DMS53 treated with DMSO at 0.1 percent for 48 hours (cell line): Measurements from ENCODE around the gene CFAP61.
A peak's percentile ranks its signal among the peaks of the same experiment; 100 is the strongest.
"Not testable (repeated sequence)": the region's sequence is repeated elsewhere in the genome, so short reads cannot be mapped to it uniquely, and the experiment has no call there.

Source experiments
- DNase-seq: peaks from one replicate; lab custom pipeline; 2025; ENCODE audit not compliant: unreplicated experiment; lab: John Stamatoyannopoulos, UW

The CFAP61 gene

GRCh38 chr20:20085812-20086211, 33.5 kb downstream of the CFAP61 start:
- DNase-seq, result no peak

- no peak for DNase-seq
Measured at GRCh38 chr20:20089018-20089417, 36.7 kb downstream of the CFAP61 start.

GRCh38 chr20:20089939-20090338, 37.6 kb downstream of the CFAP61 start:
- DNase-seq, result no peak

- DNase-seq, result no peak
Measured at GRCh38 chr20:20092827-20093226, 40.5 kb downstream of the CFAP61 start.

- DNase-seq, result no peak
Measured at GRCh38 chr20:20094410-20094809, 42.1 kb downstream of the CFAP61 start.

- no peak for DNase-seq
Measured at GRCh38 chr20:20095114-20095872, 43.0 kb downstream of the CFAP61 start.

- no peak for DNase-seq
Measured at GRCh38 chr20:20096421-20096820, 44.1 kb downstream of the CFAP61 start.

GRCh38 chr20:20100881-20101280, 48.5 kb downstream of the CFAP61 start:
- no peak for DNase-seq

GRCh38 chr20:20102163-20102562, 49.8 kb downstream of the CFAP61 start:
- no peak for DNase-seq

GRCh38 chr20:20102716-20103258, 50.5 kb downstream of the CFAP61 start:
- no peak for DNase-seq

- DNase-seq, result no peak
Measured at GRCh38 chr20:20103486-20103885, 51.2 kb downstream of the CFAP61 start.

- DNase-seq, result not testable (repeated sequence)
Measured at GRCh38 chr20:20123187-20123586, 70.9 kb downstream of the CFAP61 start.

GRCh38 chr20:20130399-20130798, 78.1 kb downstream of the CFAP61 start:
- peak; percentile 46 for DNase-seq

- no peak for DNase-seq
Measured at GRCh38 chr20:20134941-20135575, 82.7 kb downstream of the CFAP61 start.

- DNase-seq, result no peak
Measured at GRCh38 chr20:20136313-20136712, 84.0 kb downstream of the CFAP61 start.

GRCh38 chr20:20137851-20138250, 85.5 kb downstream of the CFAP61 start:
- DNase-seq, result no peak

- no peak for DNase-seq
Measured at GRCh38 chr20:20138301-20139064, 86.2 kb downstream of the CFAP61 start.

- no peak for DNase-seq
Measured at GRCh38 chr20:20139403-20139802, 87.1 kb downstream of the CFAP61 start.

GRCh38 chr20:20143165-20143564, 90.8 kb downstream of the CFAP61 start:
- DNase-seq, result no peak

GRCh38 chr20:20143646-20144045, 91.3 kb downstream of the CFAP61 start:
- DNase-seq, result no peak

GRCh38 chr20:20148779-20149178, 96.4 kb downstream of the CFAP61 start:
- no peak for DNase-seq

- no peak for DNase-seq
Measured at GRCh38 chr20:20150241-20150640, 97.9 kb downstream of the CFAP61 start.
